NB4 (cell line): Measurements from ENCODE around the gene N4BP2.
"Not testable (repeated sequence)": the region's sequence is repeated elsewhere in the genome, so short reads cannot be mapped to it uniquely, and the experiment has no call there.

Experiments used
- DNase-seq: peaks from one replicate; pipeline ENCODE4 v3.0.0; 2010; ENCODE audit warnings: low read depth
- H3K4me3 ChIP-seq: one replicate; pipeline ENCODE4 v1.5.1; 2011; ENCODE audit warnings: mild to moderate bottlenecking, low read depth, low read length, moderate library complexity
- MYC ChIP-seq: IDR thresholded peaks from 2 replicates; pipeline ENCODE4 v1.6.1; 2011; ENCODE audit warnings: low read depth, low read length
- POLR2A ChIP-seq: IDR thresholded peaks from 2 replicates; pipeline ENCODE4 v1.6.1; 2011; ENCODE audit warnings: mild to moderate bottlenecking; ENCODE audit not compliant: insufficient read length; ENCODE audit errors: extremely low read depth
- TF ChIP-seq, protein P1 (sequence below): IDR thresholded peaks from 2 replicates; pipeline ENCODE4 v1.6.1; 2011; ENCODE audit warnings: low read depth, low read length
- TF ChIP-seq, protein P2 (sequence below): IDR thresholded peaks from one replicate; pipeline ENCODE4 v1.5.1; 2012; ENCODE audit warnings: low read depth, low read length

The N4BP2 gene

DNA sequence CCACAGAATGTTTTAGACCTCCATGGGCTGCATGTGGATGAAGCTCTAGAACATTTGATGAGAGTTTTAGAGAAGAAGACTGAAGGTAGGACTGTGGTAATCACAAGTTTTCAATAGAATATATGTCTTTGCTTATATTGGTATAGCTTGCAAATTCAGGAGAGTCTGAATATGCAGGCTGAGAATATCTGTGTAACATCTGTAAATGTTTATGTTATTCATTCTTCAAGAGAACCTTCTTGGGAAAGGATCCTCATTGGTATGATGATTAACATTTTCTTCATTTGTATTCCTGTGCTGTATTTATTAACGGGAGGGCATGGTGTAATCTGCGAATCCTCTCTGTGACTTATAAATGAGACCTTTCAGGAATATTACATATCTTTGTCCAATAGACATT is 88.1 kb downstream of the N4BP2 start:
- TF ChIP-seq, protein P1, sequence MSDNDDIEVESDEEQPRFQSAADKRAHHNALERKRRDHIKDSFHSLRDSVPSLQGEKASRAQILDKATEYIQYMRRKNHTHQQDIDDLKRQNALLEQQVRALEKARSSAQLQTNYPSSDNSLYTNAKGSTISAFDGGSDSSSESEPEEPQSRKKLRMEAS: no peak
- TF ChIP-seq, protein P2, sequence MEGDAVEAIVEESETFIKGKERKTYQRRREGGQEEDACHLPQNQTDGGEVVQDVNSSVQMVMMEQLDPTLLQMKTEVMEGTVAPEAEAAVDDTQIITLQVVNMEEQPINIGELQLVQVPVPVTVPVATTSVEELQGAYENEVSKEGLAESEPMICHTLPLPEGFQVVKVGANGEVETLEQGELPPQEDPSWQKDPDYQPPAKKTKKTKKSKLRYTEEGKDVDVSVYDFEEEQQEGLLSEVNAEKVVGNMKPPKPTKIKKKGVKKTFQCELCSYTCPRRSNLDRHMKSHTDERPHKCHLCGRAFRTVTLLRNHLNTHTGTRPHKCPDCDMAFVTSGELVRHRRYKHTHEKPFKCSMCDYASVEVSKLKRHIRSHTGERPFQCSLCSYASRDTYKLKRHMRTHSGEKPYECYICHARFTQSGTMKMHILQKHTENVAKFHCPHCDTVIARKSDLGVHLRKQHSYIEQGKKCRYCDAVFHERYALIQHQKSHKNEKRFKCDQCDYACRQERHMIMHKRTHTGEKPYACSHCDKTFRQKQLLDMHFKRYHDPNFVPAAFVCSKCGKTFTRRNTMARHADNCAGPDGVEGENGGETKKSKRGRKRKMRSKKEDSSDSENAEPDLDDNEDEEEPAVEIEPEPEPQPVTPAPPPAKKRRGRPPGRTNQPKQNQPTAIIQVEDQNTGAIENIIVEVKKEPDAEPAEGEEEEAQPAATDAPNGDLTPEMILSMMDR: no peak
- TF ChIP-seq POLR2A: no peak
- H3K4me3 ChIP-seq: no peak overlapping the region
- DNase-seq: no peak

DNA sequence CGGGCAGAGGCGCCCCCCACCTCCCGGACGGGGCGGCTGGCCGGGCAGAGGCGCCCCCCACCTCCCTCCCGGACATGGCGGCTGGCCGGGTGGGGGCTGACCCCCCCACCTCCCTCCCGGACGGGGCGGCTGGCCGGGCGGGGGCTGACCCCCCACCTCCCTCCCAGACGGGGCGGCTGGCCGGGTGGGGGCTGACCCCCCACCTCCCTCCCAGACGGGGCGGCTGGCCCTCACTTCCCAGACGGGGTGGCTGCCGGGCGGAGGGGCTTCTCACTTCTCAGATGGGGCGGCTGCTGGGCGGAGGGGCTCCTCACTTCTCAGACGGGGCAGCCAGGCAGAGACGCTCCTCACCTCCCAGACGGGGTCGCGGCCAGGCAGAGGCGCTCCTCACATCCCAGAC is 90.8 kb downstream of the N4BP2 start:
- DNase-seq, H3K4me3 ChIP-seq: not testable (repeated sequence)

DNA sequence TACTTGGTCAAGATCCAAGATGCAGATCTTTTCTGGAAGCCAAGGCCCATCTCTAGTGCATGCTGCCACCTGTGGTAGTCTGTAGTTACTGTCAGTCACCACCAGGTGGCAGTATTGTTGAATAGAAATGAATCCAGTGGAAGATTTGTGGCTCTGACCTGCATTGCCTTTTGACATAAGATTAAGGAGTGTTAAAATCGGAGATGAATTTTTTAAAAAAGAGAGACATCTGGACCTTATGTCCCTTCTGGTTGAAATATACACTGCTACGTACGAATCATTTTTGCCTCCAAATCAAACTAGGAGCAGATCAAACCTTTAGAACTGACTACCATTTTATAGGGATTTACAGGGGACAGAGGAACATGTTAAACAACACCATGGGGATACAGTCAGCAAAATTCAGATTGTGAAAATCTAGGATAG is 93.3 kb downstream of the N4BP2 start:
- no peak overlapping the region for H3K4me3 ChIP-seq
- DNase-seq: peak; percentile 91
- TF ChIP-seq MYC (peak; percentile 69; the same call in 1 of the 2 replicates), POLR2A (no peak)
- TF ChIP-seq, protein P2: peak; percentile 88
- TF ChIP-seq, protein P1: peak; percentile 69

DNA sequence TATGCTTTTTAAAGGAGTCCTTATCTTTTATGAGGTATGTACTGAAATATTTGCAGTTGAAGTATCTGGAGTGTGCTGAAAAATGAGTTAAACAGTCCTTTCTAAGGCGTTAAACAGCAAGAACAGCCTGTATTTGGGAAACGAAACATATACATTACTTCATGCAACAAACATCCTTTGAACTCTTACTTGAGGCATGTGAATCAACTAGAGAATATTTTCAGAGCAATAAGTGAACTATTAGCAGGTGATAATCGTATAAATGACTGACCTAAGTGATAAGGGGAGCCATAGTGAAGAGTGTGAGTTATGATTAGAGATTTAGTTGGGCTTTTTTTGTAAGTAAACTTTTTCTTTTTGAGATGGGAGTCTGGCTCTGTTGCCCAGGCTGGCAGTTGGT is 94.3 kb downstream of the N4BP2 start:
- H3K4me3 ChIP-seq: no peak overlapping the region
- TF ChIP-seq, protein P2: no peak
- TF ChIP-seq POLR2A (no peak), MYC (no peak)
- TF ChIP-seq, protein P1: no peak
- DNase-seq: no peak

DNA sequence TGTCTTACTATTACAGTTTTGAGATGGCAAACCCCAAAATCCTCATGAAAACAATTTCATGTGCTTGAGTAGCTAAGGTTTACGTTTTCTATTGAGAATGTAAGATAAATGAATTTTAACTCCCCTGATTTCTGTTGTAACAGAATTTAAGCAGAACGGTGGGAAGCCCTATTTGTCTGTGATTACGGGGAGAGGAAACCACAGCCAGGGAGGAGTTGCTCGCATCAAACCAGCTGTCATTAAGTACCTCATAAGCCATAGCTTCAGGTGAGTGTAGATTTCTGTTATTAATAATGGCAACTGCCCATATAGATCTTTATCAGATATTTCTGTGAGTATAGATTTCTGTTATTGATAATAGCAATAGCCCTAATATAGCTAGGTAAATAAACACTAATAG is 96.0 kb downstream of the N4BP2 start:
- no peak overlapping the region for H3K4me3 ChIP-seq
- TF ChIP-seq MYC: no peak
- TF ChIP-seq, protein P2: no peak
- TF ChIP-seq, protein P1: no peak
- no peak for TF ChIP-seq POLR2A
- no peak for DNase-seq

DNA sequence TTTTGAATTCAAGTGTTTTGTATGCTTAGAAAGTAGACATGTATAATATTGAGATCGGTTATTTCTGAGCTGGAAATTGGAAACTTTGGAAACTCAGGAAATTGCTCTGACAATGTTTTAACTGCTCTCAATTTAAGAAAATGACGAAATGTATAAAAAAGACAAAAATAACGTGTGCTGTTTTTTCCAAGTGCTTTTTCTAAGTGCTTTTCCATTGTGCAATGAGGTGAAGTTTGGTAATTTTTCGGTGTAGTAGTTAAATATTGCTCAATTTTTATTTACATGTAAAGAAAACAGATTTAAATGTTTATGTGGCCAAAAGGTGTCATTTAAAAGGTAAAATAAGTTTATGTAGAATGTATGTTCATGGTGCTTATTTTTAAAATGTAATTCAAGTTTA is 100.8 kb downstream of the N4BP2 start:
- TF ChIP-seq, protein P2: no peak
- TF ChIP-seq POLR2A (no peak), MYC (no peak)
- TF ChIP-seq, protein P1: no peak
- DNase-seq: peak; percentile 56
- H3K4me3 ChIP-seq: no peak overlapping the region
